ENCODE measurements around the gene GSTA4.

The GSTA4 gene

DNA sequence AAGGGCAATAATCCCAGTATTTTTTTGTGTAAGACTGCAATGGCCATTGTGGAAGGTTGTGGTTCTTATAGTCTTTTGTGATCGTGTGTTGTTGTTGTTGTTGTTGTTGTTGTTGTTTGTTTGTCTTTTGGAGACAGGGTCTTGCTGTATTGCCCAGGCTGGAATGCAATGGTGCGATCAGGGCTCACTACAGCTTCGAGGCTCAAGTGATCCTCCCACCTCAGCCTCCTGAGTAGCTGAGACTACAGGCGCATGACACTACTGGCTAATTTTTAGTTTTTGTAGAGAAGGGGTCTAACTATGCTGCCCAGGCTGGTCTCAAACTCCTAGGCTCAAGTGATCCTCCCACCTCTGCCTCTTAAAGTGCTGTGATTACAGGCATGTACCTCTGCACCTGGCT lies 3.5 kb upstream of the GSTA4 start:
- no peak for TF ChIP-seq ZNF274 (IDR thresholded peaks at IDR 0.05; ENCODE audit: low read depth, low read length)
- no peak overlapping the region for H3K4me3 ChIP-seq (ENCODE audit: low read length)

DNA sequence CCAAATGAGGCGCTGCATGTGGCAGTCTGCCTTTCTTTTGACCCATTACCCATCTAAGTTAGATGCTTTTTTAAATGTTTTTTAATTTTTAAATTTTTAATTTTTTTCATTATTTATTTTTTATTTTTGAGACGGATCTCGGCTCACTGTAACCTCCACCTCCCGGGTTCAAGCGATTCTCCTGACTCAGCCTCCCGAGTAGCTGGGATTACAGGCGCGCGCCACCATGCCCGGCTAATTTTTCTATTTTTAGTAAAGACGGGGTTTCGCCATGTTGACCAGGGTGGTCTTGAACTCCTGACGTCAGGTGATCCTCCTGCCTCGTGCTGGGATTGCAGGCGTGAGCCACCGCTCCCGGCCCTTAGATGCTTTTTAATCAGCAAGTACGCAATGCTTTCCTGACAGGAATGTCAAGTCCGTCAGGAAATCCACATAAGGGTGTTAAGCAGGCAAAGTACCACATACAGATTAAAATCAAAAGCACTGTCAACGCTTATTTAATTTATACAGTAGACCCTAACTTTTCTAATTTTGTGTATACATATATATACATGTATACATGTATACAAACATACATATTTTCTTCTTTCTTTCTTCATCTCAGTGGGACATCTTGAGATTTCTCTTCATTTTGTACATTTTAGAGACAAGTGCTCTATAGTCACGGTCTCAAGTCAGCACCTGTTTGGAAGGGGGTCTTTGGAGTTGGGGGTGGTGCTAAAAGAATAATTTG lies 995 bp upstream of the GSTA4 start:
- H3K4me3 ChIP-seq (ENCODE audit: low read length), result peak overlapping the region; percentile 77
- TF ChIP-seq ZNF274 (IDR thresholded peaks at IDR 0.05; ENCODE audit: low read depth, low read length), result no peak

DNA sequence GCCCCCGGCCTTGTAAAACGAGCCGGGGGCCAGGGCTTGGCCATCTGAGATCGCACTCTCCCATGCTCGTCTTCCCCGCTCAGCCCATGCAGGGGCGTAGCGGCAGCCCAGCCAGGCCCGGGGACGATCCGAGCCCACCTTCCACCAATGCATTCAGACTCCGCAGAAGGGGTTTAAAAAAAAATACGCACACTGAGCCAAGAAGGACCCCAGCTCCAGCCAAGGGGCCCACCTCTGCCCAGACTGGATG lies 320 bp downstream of the GSTA4 start:
- peak overlapping the region; percentile 70 for H3K4me3 ChIP-seq (ENCODE audit: low read length)
- no peak for TF ChIP-seq ZNF274 (IDR thresholded peaks at IDR 0.05; ENCODE audit: low read depth, low read length)

DNA sequence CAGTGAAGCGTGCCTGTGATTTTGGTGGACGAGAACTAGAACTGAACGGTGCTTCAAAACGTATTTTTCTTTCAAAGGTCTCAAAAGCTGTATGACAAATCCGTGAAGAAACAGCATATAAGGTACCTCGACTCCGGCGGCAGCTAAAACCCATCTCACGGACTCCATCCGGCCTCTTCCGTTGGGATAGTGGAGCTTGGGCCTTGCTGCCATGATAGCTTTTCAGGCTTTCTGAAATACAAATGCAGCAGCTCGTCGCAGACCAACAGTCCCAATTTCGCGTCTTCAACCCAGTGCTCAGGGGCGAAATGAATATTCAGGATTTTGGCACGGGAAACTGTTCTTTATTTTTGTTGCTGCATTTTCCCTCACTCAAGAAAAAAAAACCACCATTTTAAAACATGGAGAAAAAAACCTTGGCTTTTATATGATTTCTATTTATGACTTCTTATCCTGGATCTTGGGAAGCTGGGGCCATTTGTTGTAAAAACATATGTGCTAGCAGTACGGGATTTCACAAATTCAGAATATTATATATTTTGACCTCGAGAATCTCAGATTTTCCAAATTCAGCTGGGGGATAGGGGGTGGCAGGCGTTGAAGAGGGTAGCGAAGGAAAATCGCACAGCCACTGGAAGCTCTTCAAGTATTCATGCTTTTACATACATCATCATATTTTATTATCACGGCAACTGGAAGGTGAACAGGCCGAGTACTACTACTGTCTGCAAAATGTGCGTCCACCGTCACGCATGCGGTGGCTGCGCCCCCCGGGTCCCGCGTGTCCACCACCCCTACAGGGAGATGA lies 849 bp downstream of the GSTA4 start:
- no peak for TF ChIP-seq ZNF274 (IDR thresholded peaks at IDR 0.05; ENCODE audit: low read depth, low read length)

DNA sequence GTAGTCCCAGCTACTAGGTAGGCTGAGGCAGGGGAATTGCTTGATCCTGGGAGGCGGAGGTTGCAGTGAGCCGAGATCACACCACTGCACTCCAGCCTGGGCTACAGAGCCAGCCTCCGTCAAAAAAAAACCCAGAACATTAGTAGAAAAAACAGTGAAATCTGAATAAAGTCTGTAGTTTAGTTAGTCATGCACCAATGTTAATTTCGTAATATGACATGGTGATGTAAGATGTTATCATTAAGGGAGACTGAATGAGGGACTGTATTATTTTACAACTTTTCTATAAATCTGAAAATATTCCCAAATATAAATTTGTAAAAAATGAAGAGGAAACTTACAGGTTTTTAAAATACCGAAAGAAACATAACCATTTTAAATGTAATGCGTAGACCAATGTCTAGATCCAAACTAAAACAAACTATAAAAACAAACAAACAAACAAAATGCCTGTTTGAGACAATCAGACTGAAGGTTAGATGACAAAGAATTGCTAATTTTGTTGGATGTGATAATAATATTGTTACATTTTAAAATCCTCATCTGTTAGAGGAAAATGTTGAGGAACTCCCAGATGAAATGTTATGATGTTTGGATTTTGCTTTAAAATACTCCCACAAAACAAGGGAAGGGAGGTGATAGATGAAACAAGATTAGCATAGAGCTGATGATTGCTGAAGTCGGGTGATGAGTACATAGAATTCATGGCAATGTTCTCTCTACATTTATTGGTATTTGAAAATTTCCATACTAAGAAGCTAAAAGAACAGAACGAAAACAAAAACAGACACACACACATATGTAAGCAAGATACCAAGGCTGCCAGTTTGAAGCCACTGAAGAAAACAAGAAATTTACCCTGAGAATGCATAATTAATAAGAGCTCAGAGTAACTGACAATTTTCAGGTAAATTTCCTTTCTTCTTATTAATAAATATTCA lies 1.8 kb downstream of the GSTA4 start:
- no peak overlapping the region; the same call in 1 of the 2 replicates for H3K4me3 ChIP-seq (ENCODE audit: low read length)
- no peak for TF ChIP-seq ZNF274 (IDR thresholded peaks at IDR 0.05; ENCODE audit: low read depth, low read length)

More for the DNA sequence above, 849 bp downstream of the GSTA4 start:
- peak overlapping the region; percentile 70 for H3K4me3 ChIP-seq (ENCODE audit: low read length)

DNA sequence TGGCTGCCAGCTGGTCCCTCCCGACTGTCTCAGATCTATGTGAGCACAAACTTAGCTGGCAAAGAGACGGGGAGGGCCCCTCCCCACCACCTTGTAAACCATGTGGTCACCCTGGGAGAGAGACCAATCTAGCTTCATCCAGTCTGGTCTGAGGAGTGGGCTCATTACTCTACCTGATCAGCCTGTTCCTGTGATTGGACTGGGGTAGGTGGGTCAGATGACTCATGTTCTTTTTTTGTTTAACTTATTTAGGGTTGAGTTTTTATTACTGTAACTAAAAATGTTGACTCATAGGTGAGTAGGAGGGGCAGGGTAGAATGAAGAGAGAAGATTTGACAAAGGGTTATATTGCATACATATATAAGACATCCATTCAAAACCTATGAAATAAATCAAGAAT lies 4.7 kb downstream of the GSTA4 start:
- TF ChIP-seq ZNF274 (IDR thresholded peaks at IDR 0.05; ENCODE audit: low read depth, low read length), result no peak
- no peak overlapping the region for H3K4me3 ChIP-seq (ENCODE audit: low read length)

DNA sequence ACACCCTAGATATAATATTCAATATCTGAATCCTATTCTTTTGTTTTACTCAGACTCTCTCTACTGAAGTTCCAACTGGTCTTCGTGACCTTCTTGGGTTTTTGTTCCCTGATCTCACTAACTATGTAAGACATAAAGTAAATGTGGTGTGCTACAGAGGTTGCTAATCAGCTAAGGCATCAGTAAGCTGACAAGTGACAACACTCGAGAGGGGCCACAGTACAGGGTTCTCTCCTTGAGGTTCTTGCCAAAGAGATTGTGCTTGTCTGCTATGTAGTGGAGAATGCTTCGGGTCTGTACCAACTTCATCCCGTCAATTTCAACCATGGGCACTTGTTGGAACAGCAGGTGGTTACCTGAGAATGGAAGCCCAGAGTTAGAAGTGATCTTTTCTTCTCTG lies 9.9 kb downstream of the GSTA4 start:
- TF ChIP-seq ZNF274 (IDR thresholded peaks at IDR 0.05; ENCODE audit: low read depth, low read length), result no peak
- no peak overlapping the region for H3K4me3 ChIP-seq (ENCODE audit: low read length)

DNA sequence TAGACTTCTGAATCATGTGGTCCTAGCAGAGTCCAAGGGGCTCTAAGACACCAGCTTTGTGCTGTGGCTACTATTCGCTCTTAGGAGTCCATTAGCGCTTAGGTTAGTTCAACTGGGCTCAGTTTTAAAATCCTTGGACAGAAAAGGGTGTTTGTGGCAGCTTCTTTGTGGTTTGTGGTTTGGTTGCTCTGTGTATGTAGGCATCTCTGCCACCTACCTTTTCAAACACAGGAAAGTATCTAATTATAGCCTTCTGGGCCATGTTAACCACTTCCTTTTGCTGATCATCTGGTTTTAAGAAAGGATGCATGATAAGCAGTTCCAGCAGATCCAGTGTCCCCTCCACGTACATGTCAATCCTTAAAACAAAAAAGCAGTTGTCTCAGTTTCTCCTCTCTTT lies 10.8 kb downstream of the GSTA4 start:
- no peak overlapping the region for H3K4me3 ChIP-seq (ENCODE audit: low read length)
- TF ChIP-seq ZNF274 (IDR thresholded peaks at IDR 0.05; ENCODE audit: low read depth, low read length), result no peak

DNA sequence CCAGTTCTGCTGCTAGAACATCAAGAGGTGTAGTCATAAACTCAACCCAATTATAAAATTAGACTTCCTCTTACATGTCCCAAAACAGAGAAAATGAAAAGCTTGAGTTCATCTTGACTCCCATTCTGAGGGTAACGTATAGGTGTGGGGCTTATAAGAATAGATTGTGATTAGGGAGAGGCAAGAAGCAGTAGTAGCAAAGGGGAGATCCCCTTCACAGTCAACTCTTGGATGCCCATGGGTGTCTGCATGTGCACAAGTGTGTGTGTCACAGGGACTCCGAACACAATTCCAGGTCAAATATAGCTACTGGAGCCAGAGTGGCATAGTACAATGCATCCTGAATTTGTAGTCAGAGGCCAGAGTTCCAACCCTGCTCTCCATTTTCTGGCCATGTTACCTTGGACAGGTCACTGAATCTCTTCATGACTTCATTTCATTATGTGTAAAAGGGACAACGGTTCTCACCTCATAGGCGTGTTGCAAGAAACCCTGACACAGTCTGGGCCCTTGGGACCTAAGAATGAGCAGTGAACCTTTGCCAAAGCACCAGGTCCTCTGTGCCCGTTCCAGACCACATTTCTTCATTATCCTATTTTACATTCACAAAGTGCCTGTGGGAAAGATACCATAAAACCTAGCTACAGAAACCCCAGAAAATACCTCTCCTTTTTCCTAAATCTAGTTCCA lies 11.8 kb downstream of the GSTA4 start:
- H3K4me3 ChIP-seq (ENCODE audit: low read length), result no peak overlapping the region
- TF ChIP-seq ZNF274 (IDR thresholded peaks at IDR 0.05; ENCODE audit: low read depth, low read length), result no peak

DNA sequence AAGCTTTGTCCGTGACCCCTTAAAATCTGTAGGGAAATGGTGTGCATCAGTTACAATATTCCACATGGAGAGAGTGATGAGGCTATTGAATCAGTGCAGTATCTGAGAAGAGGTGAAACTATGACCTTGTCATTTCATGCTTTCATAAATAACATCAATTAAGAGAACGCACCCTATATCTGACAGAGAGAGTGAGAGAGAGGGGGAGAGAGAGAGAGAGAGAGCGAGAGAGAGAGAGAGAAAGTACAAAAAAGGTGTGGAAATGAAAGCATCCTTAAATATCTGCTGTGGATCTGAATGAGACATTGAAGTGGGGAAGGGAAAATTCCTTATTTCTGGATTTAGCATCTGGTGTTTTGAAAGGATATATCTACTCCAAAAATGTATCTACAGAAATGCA lies 12.4 kb downstream of the GSTA4 start:
- no peak for TF ChIP-seq ZNF274 (IDR thresholded peaks at IDR 0.05; ENCODE audit: low read depth, low read length)
- no peak overlapping the region for H3K4me3 ChIP-seq (ENCODE audit: low read length)

DNA sequence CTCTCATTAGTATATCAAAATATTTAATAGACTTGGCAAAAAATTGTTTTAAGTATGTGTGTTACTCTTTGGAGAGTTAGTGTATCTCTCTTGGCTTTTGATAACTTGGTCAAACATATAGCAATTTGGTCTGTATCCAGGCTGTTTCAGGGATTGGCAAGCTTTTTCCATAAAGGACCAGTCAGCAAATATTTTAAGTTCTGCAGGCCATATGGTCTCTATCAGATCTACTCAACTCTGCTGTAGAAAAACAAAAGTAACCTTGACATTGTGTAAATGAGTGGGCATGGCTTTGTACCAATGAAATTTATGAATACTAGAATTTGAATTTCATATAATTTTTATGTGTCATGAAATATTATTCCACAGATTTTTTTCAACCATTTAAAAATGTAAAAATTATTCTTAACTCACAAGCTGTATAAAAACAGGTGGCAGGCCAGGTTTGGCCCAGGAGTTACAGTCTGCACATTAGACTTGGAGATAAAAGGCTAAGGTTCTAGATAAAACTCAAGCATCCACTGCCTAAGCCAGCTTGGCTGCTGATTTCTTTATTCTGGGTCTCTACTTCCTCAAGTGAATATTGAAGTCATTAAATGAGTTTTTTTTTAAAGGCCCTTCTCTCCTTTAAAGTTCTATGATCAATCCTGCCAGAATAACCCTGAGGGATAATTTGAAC lies 13.7 kb downstream of the GSTA4 start:
- H3K4me3 ChIP-seq (ENCODE audit: low read length), result no peak overlapping the region
- TF ChIP-seq ZNF274 (IDR thresholded peaks at IDR 0.05; ENCODE audit: low read depth, low read length), result no peak

DNA sequence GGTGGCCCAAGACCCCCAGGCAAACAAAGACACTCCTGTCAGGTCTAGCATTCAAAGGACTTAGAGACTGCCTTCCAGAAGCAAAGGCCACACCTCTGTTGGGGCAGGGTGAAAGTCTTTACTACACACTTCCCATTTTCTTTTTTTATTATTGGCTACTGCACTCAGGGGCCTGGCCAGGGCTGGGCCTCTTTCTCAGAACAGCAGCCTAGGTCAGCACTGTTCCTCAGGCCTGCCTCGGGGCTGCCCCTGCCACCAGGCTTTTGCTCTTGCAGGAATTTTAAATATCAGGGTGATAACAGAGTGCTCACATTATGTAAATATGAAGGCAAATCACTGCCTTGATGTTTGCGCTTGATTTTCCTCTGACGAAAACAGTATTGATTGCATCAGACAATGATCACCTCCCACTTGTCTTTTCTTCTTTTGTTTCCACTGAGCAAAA lies 18.5 kb downstream of the GSTA4 start:
- no peak for TF ChIP-seq ZNF274 (IDR thresholded peaks at IDR 0.05; ENCODE audit: low read depth, low read length)
- H3K4me3 ChIP-seq (ENCODE audit: low read length), result no peak overlapping the region

DNA sequence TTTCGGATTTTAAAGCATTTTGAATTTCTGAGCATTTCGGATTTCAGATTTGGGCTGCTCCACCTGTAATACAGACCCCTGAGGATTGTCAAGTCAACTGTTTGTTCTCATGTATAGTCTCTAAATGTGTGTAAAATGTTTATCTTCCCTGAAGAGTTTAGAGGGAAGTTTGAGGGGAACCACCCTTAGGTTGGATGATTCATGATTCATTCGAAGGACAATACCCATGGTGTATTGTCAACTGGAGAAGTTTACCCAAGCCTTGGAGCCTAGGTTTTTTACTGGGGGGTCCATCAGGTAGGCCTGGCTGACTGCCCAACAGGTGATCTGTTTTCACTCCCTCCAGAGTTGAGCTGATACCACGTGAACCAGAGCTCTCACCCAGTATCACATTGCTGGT lies 18.9 kb downstream of the GSTA4 start:
- no peak overlapping the region for H3K4me3 ChIP-seq (ENCODE audit: low read length)
- TF ChIP-seq ZNF274 (IDR thresholded peaks at IDR 0.05; ENCODE audit: low read depth, low read length), result no peak

Data from GM08714 (cell line).